Right ventricle myocardium superior (tissue), 1 donor: ENCODE data around the gene DCP1A. TPM values are rescaled to one million over a fixed set of nuclear protein-coding genes. Genes with fewer than 3 reads are reported as not detected.
"Not testable (repeated sequence)": the region's sequence is repeated elsewhere in the genome, so short reads cannot be mapped to it uniquely, and the experiment has no call there.

Experiments
- ATAC-seq: fragments of 200-7000 bp; cut with Tn5 transposase; one replicate; pipeline ENCODE4 v1.9.1; 2020; ENCODE audit warnings: mild to moderate bottlenecking; ENCODE audit not compliant: poor library complexity
- DNase-seq: peaks from one replicate; pipeline ENCODE4 v3.0.0-alpha.2; 2020
- intact Hi-C: fragments of 100-400 bp; cut with DNase I; formaldehyde crosslinking; loops from one replicate; pipeline ENCODE4 v1.11.2; 2022
- total RNA-seq: library from RNA; stranded (reverse); fragmentation: NEBNext Ultra II Directional; extraction: Animal tissue kit (Norgen Biotek cat#: 25700); gene quantifications from one replicate; pipeline ENCODE4 v1.2.1, GENCODE V29; 2021
- donor health status: DM: no; HTN: yes; CAD: no; lungs with severe emphysema.

DCP1A gene
- total RNA-seq, 1 donor from 2014 or later: 16.3 TPM

GRCh38 chr3:53337167-53337940 is 10.0 kb downstream of the DCP1A start:
- intact Hi-C loops: no loop called here
- ATAC-seq: peak; percentile 61

GRCh38 chr3:53334742-53335141 is 12.6 kb downstream of the DCP1A start:
- DNase-seq (no peak), ATAC-seq (no peak)
- intact Hi-C loops: no loop called here

More at GRCh38 chr3:53337167-53337940, 10.0 kb downstream of the DCP1A start:
- DNase-seq: no peak

GRCh38 chr3:53331871-53332270 is 15.5 kb downstream of the DCP1A start:
- no peak for ATAC-seq
- no peak for DNase-seq
- intact Hi-C loops: no loop called here

- intact Hi-C loops: no loop called here
- DNase-seq (no peak), ATAC-seq (no peak)
These were observed 17.4 kb downstream of the DCP1A start for GRCh38 chr3:53329897-53330296.

- intact Hi-C loops: no loop called here
- no peak for DNase-seq
- no peak for ATAC-seq
These were observed 18.6 kb downstream of the DCP1A start for GRCh38 chr3:53328746-53329145.

GRCh38 chr3:53327986-53328385 is 19.4 kb downstream of the DCP1A start:
- ATAC-seq, DNase-seq, intact Hi-C loops: not testable (repeated sequence)

GRCh38 chr3:53324105-53324504 is 23.2 kb downstream of the DCP1A start:
- peak; percentile 91 for ATAC-seq
- intact Hi-C loops: no loop called here

GRCh38 chr3:53320697-53321096 is 26.6 kb downstream of the DCP1A start:
- intact Hi-C loops: no loop called here
- no peak for DNase-seq
- peak; percentile 63 for ATAC-seq

More at GRCh38 chr3:53324105-53324504, 23.2 kb downstream of the DCP1A start:
- peak; percentile 71 for DNase-seq

GRCh38 chr3:53318522-53318921 is 28.8 kb downstream of the DCP1A start:
- DNase-seq (no peak), ATAC-seq (no peak)
- intact Hi-C loops: no loop called here

- no peak for DNase-seq
- ATAC-seq: no peak
- intact Hi-C loops: no loop called here
These were observed 34.5 kb downstream of the DCP1A start for GRCh38 chr3:53312832-53313231.

GRCh38 chr3:53311882-53312281 is 35.5 kb downstream of the DCP1A start:
- DNase-seq: no peak
- peak; percentile 62 for ATAC-seq
- intact Hi-C loops: no loop called here

GRCh38 chr3:53303957-53304356 is 43.4 kb downstream of the DCP1A start:
- peak; percentile 51 for ATAC-seq
- DNase-seq: no peak
- intact Hi-C loops: loop anchor here (5.0 kb wide), 1 partner anchor 403 kb away; no protein-coding TSS in a partner anchor

GRCh38 chr3:53303549-53303948 is 43.8 kb downstream of the DCP1A start:
- DNase-seq (no peak), ATAC-seq (peak; percentile 83)
- intact Hi-C loops: loop anchor here (5.0 kb wide), 1 partner anchor 404 kb away; no protein-coding TSS in a partner anchor

- no peak for DNase-seq
- intact Hi-C loops: loop anchor here (5.0 kb wide), 1 partner anchor 406 kb away; no protein-coding TSS in a partner anchor
- ATAC-seq: no peak
These were observed 46.5 kb downstream of the DCP1A start for GRCh38 chr3:53300826-53301225.

GRCh38 chr3:53299611-53300023 is 47.7 kb downstream of the DCP1A start:
- peak; percentile 63 for ATAC-seq
- DNase-seq: not testable (repeated sequence)
- intact Hi-C loops: loop anchor here (5.0 kb wide), 1 partner anchor 408 kb away; no protein-coding TSS in a partner anchor

GRCh38 chr3:53295410-53295809 is 51.9 kb downstream of the DCP1A start:
- intact Hi-C loops: no loop called here
- ATAC-seq (no peak), DNase-seq (no peak)

GRCh38 chr3:53293867-53294266 is 53.5 kb downstream of the DCP1A start:
- intact Hi-C loops: no loop called here
- peak; percentile 45 for ATAC-seq
- no peak for DNase-seq

- DNase-seq (no peak), ATAC-seq (no peak)
- intact Hi-C loops: no loop called here
These were observed 59.1 kb downstream of the DCP1A start for GRCh38 chr3:53288214-53288613.

- intact Hi-C loops: no loop called here
- DNase-seq: no peak
- ATAC-seq: no peak
These were observed 60.2 kb downstream of the DCP1A start for GRCh38 chr3:53287131-53287629.

- no peak for DNase-seq
- ATAC-seq: no peak
- intact Hi-C loops: no loop called here
These were observed 60.6 kb downstream of the DCP1A start for GRCh38 chr3:53286727-53287126.
